Common myeloid progenitor, CD34-positive (primary cell): Measurements from ENCODE around the gene MAP3K21.

Experiments used
- CTCF ChIA-PET: fragments of 350-600 bp; sonication (Branson Sonifier 250); formaldehyde crosslinking; loops from one replicate; lab custom pipeline; 2021; ENCODE audit warnings: antibody characterized with exemption; lab: Charles Lee
- POLR2A ChIA-PET: fragments of 350-600 bp; sonication (Branson Sonifier 250); formaldehyde crosslinking; loops from one replicate; lab custom pipeline; 2021; ENCODE audit warnings: antibody characterized with exemption; lab: Charles Lee
- DNase-seq, 3 donors: peaks; one replicate each; pipeline versions ENCODE4 v3.0.0 to v3.0.0-alpha.2; 2013
- H3K27ac ChIP-seq, 2 experiments: 1 replicate in 1 of 2; 2 replicates in 1 of 2; pipeline ENCODE4 v1.7.0; 2013; ENCODE audit warnings: inconsistent platforms in 2 of 2, low read length in 2 of 2, mild to moderate bottlenecking in 2 of 2, low read depth in 1 of 2, moderate library complexity in 1 of 2; ENCODE audit not compliant: severe bottlenecking in 2 of 2, insufficient read depth in 1 of 2, poor library complexity in 1 of 2
- H3K27me3 ChIP-seq, 5 experiments: replicated peaks in 2 of 5; 1 replicate in 3 of 5; 2 replicates in 2 of 5; pipeline versions ENCODE4 v1.6.1 to v1.7.0; 2013; ENCODE audit warnings: low read length in 4 of 5, mild to moderate bottlenecking in 2 of 5, moderate library complexity in 2 of 5, inconsistent platforms in 1 of 5; ENCODE audit not compliant: insufficient read depth in 5 of 5, control insufficient read depth in 4 of 5
- H3K36me3 ChIP-seq, 4 experiments: 1 replicate in 2 of 4; 2 replicates in 2 of 4; pipeline versions ENCODE4 v1.6.1 to v1.7.0; 2013; ENCODE audit warnings: low read length in 3 of 4, control low read depth in 1 of 4, mild to moderate bottlenecking in 1 of 4; ENCODE audit not compliant: control insufficient read depth in 4 of 4, insufficient read depth in 4 of 4
- H3K4me1 ChIP-seq, 4 experiments: 1 replicate in 3 of 4; 2 replicates in 1 of 4; pipeline versions ENCODE4 v1.6.1 to v1.7.1; 2013; ENCODE audit warnings: low read length in 3 of 4, mild to moderate bottlenecking in 3 of 4, control low read depth in 1 of 4, inconsistent platforms in 1 of 4, moderate library complexity in 1 of 4; ENCODE audit not compliant: control insufficient read depth in 4 of 4, insufficient read depth in 4 of 4; ENCODE audit errors: control extremely low read depth in 1 of 4
- H3K4me3 ChIP-seq, 7 experiments: 1 replicate in 4 of 7; 2 replicates in 3 of 7; pipeline versions ENCODE4 v1.5.1 to v1.7.0; 2013; ENCODE audit warnings: mild to moderate bottlenecking in 7 of 7, low read length in 6 of 7, moderate library complexity in 6 of 7, inconsistent platforms in 2 of 7, low read depth in 2 of 7, control low read depth in 1 of 7; ENCODE audit not compliant: insufficient read depth in 4 of 7, control insufficient read depth in 1 of 7; ENCODE audit errors: extremely low read depth in 1 of 7
- H3K9me3 ChIP-seq, 5 experiments: 1 replicate in 4 of 5; 2 replicates in 1 of 5; pipeline versions ENCODE4 v1.6.1 to v1.7.1; 2013; ENCODE audit warnings: low read length in 4 of 5, mild to moderate bottlenecking in 2 of 5, inconsistent platforms in 1 of 5, low read depth in 1 of 5, moderate library complexity in 1 of 5; ENCODE audit not compliant: control insufficient read depth in 4 of 5, insufficient read depth in 2 of 5; ENCODE audit errors: control extremely low read depth in 1 of 5
- WGBS: methylation state at CpG from one replicate; pipeline ENCODE4 v1.1.5; 2013; ENCODE audit not compliant: insufficient coverage; 5-methylcytosine and 5-hydroxymethylcytosine counted together

Gene MAP3K21

DNA sequence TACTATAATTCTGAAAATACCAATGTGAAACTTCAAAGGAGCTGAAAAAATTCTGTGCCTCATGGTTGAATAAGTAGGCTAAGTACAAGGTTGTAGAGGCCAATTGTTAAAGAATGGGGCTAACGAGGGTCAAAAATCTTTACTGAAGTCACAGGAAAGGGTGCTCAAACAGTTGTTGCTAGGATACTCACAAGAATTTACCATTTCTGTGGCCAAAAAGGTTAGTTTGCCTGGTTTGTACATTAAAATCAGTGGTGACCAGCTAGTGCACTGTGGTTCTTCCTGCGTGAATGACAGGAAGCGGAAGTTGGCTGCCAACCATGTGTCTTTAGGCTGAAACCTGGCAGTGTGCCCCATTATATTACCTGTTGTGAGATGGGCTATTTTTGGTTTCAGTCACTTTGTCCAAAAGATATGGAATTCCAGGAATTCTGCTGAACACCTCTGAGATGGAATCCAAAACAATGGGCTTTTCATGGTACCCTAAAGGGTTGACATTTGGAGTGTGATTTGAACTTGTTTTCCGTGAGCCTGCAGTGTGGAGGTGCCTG, 13.5 kb downstream of the MAP3K21 start:
- WGBS = 57% methylated on average over 4 of the region's 4 CpGs
- ChIA-PET POLR2A (no interaction called here), CTCF (interaction anchor here (1.2 to 1.6 kb wide), 3 partner anchors 10 to 36 kb away, joined by 3 to 4 read pairs (median 3); no protein-coding TSS in a partner anchor)
- Histone ChIP-seq H3K4me1 (peaks cover 0 to 5% (median 2%) of the 10 kb centered on the region in 4 experiments), H3K36me3 (no peaks in the 10 kb centered on the region), H3K9me3 (no peaks in the 10 kb centered on the region), H3K27ac (no peak overlapping the region), H3K27me3 (no peaks in the 10 kb centered on the region), H3K4me3 (no peak overlapping the region)
- peak; percentile 13 to 51 (median 42) for DNase-seq

DNA sequence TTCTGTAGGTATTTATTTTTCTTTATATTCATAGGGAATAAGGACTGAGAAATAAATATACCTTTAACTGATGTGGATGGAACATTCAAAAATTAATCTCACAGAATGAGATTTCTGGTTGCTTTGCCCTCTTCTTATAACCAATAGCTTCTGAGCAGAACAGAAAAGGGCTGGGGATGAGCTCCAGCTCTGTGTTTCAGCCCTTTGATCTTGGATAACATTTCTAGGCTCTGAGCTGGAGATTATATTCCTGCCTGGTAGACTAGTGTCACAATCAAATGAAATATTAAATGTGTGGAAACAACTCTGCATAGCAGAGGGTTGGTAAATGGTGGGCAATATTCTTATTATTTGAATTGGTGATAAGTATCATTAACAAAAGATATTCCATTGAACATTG, 14.6 kb downstream of the MAP3K21 start:
- Histone ChIP-seq H3K27ac (no peak overlapping the region), H3K9me3 (no peaks in the 10 kb centered on the region), H3K27me3 (no peaks in the 10 kb centered on the region), H3K36me3 (no peaks in the 10 kb centered on the region), H3K4me3 (no peak overlapping the region), H3K4me1 (peaks cover 0 to 5% (median 2%) of the 10 kb centered on the region in 4 experiments)
- no peak for DNase-seq
- POLR2A ChIA-PET = no interaction called here
- CTCF ChIA-PET = interaction anchor here (0.9 to 1.6 kb wide), 4 partner anchors 9 to 37 kb away, joined by 3 to 4 read pairs (median 3); no protein-coding TSS in a partner anchor

DNA sequence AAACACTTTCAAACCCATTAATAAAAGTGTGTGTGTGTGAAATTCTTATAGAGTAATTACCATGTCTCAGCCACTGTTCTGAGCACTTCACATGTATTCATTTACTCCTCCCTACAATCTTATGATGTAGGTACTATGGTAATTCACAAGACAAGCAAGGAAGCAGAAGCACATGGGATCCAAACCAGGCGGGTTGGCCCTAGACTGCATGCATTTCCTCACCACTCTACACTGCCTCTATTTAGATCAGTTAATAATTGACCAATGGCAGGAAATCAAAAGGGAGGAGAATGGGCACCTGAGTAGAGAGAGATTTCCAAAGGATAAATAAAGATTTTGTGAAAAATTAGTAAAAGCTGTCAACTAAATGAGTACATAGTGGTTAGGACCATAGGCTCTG, 15.7 kb downstream of the MAP3K21 start:
- Histone ChIP-seq H3K27ac (no peak overlapping the region), H3K36me3 (no peaks in the 10 kb centered on the region), H3K27me3 (no peaks in the 10 kb centered on the region), H3K4me1 (peaks cover 0 to 5% (median 2%) of the 10 kb centered on the region in 4 experiments), H3K9me3 (no peaks in the 10 kb centered on the region), H3K4me3 (no peak overlapping the region)
- ChIA-PET POLR2A (no interaction called here), CTCF (interaction anchor here (0.9 to 1.4 kb wide), 4 partner anchors 8 to 723 kb away, joined by 3 to 4 read pairs (median 3); no protein-coding TSS in a partner anchor)
- no peak for DNase-seq
- WGBS = no CpG with 5 or more reads among the region's 1 CpG

DNA sequence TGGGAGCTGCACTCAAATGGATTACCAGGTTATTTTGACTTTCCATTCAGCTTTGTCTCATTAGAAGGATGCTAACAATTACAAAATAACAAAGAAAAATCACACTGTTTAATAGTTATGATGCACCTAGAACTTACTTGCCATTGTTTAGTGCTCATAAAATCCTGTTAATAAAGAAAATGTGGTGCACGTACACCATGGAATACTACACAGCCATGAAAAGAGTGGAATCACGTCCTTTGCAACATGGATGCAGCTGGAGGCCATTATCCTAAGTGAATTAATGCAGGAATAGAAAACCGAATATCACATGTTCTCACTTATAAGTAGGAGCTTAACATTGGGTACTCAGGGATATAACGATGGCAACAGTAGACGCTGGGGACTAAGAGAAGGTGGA, 19.8 kb downstream of the MAP3K21 start:
- no peaks in the 10 kb centered on the region for H3K36me3 ChIP-seq
- H3K27ac ChIP-seq = no peak overlapping the region
- WGBS = 75% methylated on average over 4 of the region's 5 CpGs
- ChIA-PET CTCF (no interaction called here), POLR2A (no interaction called here)
- H3K9me3 ChIP-seq = no peaks in the 10 kb centered on the region
- H3K4me1 ChIP-seq = no peaks in the 10 kb centered on the region
- no peak for DNase-seq
- no peaks in the 10 kb centered on the region for H3K27me3 ChIP-seq
- H3K4me3 ChIP-seq = no peak overlapping the region

DNA sequence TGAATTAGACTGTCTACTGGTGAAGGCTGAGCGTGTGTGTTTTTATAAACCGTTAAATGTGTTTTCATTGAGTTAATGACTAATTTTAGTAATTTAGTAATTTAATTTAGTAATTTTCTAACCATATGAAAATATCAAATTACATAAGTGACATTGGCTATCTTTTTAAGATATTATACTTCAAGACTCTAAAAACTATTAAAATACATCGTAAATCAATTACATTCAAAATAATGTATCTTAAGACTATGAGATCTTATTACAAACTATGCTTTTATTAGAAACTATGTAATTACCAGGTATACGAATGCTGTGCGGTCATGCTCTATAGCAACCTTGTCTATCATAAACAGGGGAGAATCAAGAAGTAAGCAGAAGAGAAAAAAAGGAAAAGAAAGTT, 21.6 kb downstream of the MAP3K21 start:
- no peaks in the 10 kb centered on the region for H3K36me3 ChIP-seq
- no peak for DNase-seq
- no peak overlapping the region for H3K27ac ChIP-seq
- no peak overlapping the region for H3K4me3 ChIP-seq
- ChIA-PET POLR2A (no interaction called here), CTCF (interaction anchor here (1.0 kb wide), 1 partner anchor 13 kb away, joined by 3 read pairs; no protein-coding TSS in a partner anchor)
- no peaks in the 10 kb centered on the region for H3K4me1 ChIP-seq
- H3K27me3 ChIP-seq = no peaks in the 10 kb centered on the region
- WGBS = no CpG with 5 or more reads among the region's 5 CpGs
- no peaks in the 10 kb centered on the region for H3K9me3 ChIP-seq

DNA sequence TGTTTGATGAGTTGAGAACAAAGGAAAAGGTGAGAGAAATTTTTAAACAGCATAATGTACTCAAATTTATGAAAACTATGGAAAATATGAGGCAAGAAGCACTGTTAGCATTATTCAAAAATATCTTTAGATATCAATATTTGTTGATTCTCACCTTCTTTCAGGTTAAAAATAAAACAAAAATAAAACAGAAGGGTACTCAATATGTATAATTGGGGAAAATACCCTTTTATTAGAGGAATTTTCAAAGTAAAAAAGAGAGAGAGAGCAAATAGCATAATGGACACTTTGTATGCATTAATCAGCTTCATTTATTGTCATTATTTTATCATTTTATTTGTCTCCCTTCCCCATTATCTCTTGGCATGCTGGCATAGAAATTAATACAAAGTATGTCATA, 27.5 kb downstream of the MAP3K21 start:
- Histone ChIP-seq H3K4me1 (no peaks in the 10 kb centered on the region), H3K27ac (no peak overlapping the region), H3K4me3 (no peak overlapping the region), H3K27me3 (no peaks in the 10 kb centered on the region), H3K36me3 (peaks cover 0 to 3% (median 0%) of the 10 kb centered on the region in 4 experiments), H3K9me3 (no peaks in the 10 kb centered on the region)
- CTCF ChIA-PET = interaction anchor here (1.2 kb wide), 1 partner anchor 9 kb away, joined by 3 read pairs; no protein-coding TSS in a partner anchor
- POLR2A ChIA-PET = no interaction called here
- no peak for DNase-seq

DNA sequence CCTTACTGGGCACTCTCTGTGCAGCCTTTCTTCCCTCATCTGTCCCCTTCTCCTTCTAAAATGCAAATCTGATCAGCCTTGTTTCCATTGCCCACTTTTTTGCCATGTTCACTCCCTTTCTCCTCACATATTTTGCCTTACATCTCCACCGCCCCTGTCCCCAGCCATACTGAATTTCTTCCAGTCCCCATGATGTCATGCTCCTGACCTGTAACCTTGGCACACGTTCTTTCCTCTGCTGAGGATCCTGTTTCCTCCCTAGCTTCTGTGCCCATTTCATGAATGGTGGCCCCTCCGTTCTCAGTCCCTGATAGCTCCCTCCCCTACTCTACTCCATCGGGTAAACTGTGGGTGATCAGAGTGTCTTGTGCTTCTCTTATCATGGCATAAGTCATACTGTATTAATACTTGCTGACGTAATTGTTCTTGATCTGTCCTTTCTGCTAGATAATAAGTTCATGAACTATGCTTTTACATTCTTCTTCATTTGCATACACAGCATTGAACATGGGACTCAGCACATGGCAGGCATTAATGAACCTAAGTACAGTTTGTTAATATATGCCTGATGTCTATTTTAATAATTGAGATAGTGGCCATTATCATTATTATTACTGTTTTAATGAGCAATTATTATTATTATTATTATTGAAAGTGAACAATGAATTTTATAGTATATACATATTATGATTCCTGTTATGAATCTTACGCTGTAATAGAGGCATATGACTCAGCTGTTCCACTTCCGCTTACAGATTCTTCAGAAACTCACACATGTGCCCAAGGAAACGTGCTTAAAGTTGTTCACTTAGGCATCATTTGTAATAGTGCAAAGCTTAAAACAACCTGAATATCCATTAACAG, 28.5 kb downstream of the MAP3K21 start:
- WGBS = 43% methylated on average over 2 of the region's 8 CpGs
- Histone ChIP-seq H3K4me1 (no peaks in the 10 kb centered on the region), H3K36me3 (peaks cover 0 to 3% (median 0%) of the 10 kb centered on the region in 4 experiments), H3K4me3 (no peak overlapping the region), H3K27me3 (no peaks in the 10 kb centered on the region), H3K27ac (no peak overlapping the region), H3K9me3 (no peaks in the 10 kb centered on the region)
- ChIA-PET CTCF (no interaction called here), POLR2A (no interaction called here)
- DNase-seq = peak; percentile 6 to 58 (median 54)
